Upper lobe of left lung (tissue), 6 donors: ENCODE measurements around the gene DCAF17. TPM values are rescaled to one million over a fixed set of nuclear protein-coding genes. Genes with fewer than 3 reads are reported as not detected.

ENCODE experiments used
- ATAC-seq, 2 donors: fragments of 200-7000 bp; cut with Tn5 transposase; one replicate each; pipeline ENCODE4 v1.9.1; 2022; ENCODE audit warnings: mild to moderate bottlenecking in 2 of 2, moderate library complexity in 2 of 2; ENCODE audit not compliant: low FRiP score in 2 of 2
- DNase-seq, 2 donors: peaks; one replicate each; pipeline ENCODE4 v3.0.0-alpha.2; 2019 to 2020
- H3K27ac ChIP-seq, 4 donors: fragments of 200-600 bp; sonication (generic); one replicate each; pipeline ENCODE4 v1.5.1; 2016 to 2019
- H3K27me3 ChIP-seq, 4 donors: fragments of 200-600 bp; sonication (generic); one replicate each; pipeline ENCODE4 v1.5.1; 2017 to 2019
- H3K36me3 ChIP-seq, 4 donors: fragments of 200-600 bp; sonication (generic); one replicate each; pipeline ENCODE4 v1.5.1; 2016 to 2019
- H3K4me1 ChIP-seq, 4 donors: fragments of 200-600 bp; sonication (generic); one replicate each; pipeline ENCODE4 v1.5.1; 2018 to 2019
- H3K4me3 ChIP-seq, 4 donors: fragments of 200-600 bp; sonication (generic); one replicate each; pipeline ENCODE4 v1.5.1; 2017 to 2019; ENCODE audit warnings: mild to moderate bottlenecking in 2 of 4, moderate library complexity in 1 of 4
- H3K9me3 ChIP-seq, 4 donors: fragments of 200-600 bp; sonication (generic); one replicate each; pipeline ENCODE4 v1.5.1; 2018 to 2019
- CTCF ChIP-seq, 6 experiments: fragments of 450-650 bp in 4 of 6; fragments of 200-600 bp in 2 of 6; sonication (generic) in 2 of 6; IDR thresholded peaks; one replicate each; pipeline ENCODE4 v1.5.1; 2016 to 2019; ENCODE audit warnings: antibody characterized with exemption in 6 of 6
- EP300 ChIP-seq, 4 donors: sonication (generic); formaldehyde crosslinking; IDR thresholded peaks; one replicate each; pipeline ENCODE4 v1.5.1; 2017; ENCODE audit warnings: antibody characterized with exemption in 4 of 4, control low read depth in 2 of 4
- POLR2A ChIP-seq, 4 donors: fragments of 450-650 bp; IDR thresholded peaks; one replicate each; pipeline ENCODE4 v1.5.1; 2016 to 2017; ENCODE audit warnings: antibody characterized with exemption in 4 of 4, mild to moderate bottlenecking in 2 of 4
- POLR2AphosphoS5 ChIP-seq, 2 donors: sonication (generic); formaldehyde crosslinking; IDR thresholded peaks; one replicate each; pipeline ENCODE4 v1.5.1; 2017; ENCODE audit warnings: antibody characterized with exemption in 2 of 2
- WGBS, 2 donors: methylation state at CpG; one replicate each; pipeline ENCODE4 v1.1.5; 2017 to 2018; 5-methylcytosine and 5-hydroxymethylcytosine counted together
- total RNA-seq, 6 donors: library from RNA; depleted of rRNA in 4 of 6; stranded (reverse); fragments of >200 nt in 4 of 6; gene quantifications; one replicate each; pipeline versions ENCODE4 v1.1.0 to v1.2.1, GENCODE V29; 2016 to 2021
- donor health status: DM: no; HTN: no; CAD: no; lungs with moderate emphysema.
- donor health status: DM: no; HTN: yes; CAD: no; lungs with severe emphysema.

DCAF17 gene
- total RNA-seq, 6 donors from 2014 or later: 6.2 to 24.7 (median 11.9) TPM

DNA sequence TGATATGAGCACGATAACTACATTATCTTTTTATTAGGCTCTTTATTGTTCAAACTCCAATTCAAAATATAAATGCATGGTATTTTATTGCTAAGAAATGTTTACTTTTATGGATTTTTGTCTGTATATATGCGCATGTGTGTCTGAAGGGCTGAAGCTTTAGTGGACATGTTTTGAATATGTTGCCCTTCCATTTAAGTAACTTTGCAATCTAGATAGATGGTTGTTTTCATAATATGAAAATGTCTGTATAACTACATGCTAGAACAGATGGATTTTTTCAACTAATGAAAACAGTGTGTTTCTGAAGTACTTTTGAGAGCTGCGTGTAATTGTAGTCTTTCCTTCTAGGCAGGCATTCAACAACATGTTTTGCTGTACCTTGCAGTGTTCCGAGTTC is 18.7 kb downstream of the DCAF17 start:
- Histone ChIP-seq H3K27me3 (no peaks in the 10 kb centered on the region), H3K9me3 (no peaks in the 10 kb centered on the region), H3K4me3 (no peak overlapping the region), H3K27ac (no peak overlapping the region), H3K4me1 (no peaks in the 10 kb centered on the region), H3K36me3 (peaks cover 0 to 63% (median 18%) of the 10 kb centered on the region in 4 donors)
- DNase-seq (no peak), ATAC-seq (no peak)
- WGBS, 2 donors: 94 to 98% methylated on average over 4 of the region's 4 CpGs
- TF ChIP-seq CTCF (IDR thresholded peaks at IDR 0.05) (no peak), POLR2AphosphoS5 (IDR thresholded peaks at IDR 0.05) (no peak), POLR2A (IDR thresholded peaks at IDR 0.05) (no peak), EP300 (IDR thresholded peaks at IDR 0.05) (no peak)

DNA sequence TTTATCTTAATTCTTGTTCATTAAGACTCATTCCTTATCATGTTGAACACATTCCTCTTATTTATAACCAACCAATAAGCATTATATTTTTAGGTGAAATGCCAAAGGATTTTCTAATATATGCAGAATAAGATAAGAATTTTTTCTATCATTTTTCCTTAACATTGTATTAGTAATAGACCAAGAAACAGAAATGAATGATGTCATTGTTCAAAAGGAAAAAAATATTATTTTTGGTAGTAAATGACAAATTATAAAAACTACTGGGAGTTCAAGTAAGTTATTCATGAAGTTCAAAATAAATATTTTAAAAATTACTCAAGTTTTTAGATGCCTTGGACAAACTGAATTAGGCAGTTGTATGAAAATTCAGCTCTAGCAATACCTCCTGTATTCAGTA is 25.5 kb downstream of the DCAF17 start:
- H3K4me3 ChIP-seq: no peak overlapping the region
- no peaks in the 10 kb centered on the region for H3K4me1 ChIP-seq
- TF ChIP-seq POLR2AphosphoS5 (IDR thresholded peaks at IDR 0.05) (no peak), CTCF (IDR thresholded peaks at IDR 0.05) (no peak), POLR2A (IDR thresholded peaks at IDR 0.05) (no peak), EP300 (IDR thresholded peaks at IDR 0.05) (no peak)
- H3K27ac ChIP-seq: no peak overlapping the region
- no peaks in the 10 kb centered on the region for H3K27me3 ChIP-seq
- no peak for DNase-seq
- peaks cover 4 to 23% (median 10%) of the 10 kb centered on the region in 4 donors for H3K36me3 ChIP-seq
- no peaks in the 10 kb centered on the region for H3K9me3 ChIP-seq
- no peak for ATAC-seq

DNA sequence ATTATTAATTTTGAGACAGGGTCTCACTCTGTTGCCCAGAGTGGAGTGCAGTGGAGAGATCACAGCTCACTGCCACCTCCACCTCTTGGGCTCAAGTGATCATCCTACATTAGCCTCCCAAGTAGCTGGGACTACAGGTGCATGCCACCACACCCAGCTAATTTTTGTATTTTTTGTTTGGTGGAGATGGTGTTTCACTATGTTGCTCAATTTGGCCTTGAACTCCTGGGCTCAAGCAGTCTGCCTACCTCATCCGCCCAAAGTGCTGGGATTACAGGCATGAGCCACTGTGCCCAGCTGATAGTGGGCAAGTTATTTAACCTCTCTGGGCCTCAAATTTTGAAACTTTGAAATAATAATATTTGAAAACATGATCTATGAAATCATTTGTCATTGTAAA is 26.5 kb downstream of the DCAF17 start:
- Histone ChIP-seq H3K27ac (no peak overlapping the region), H3K4me1 (no peaks in the 10 kb centered on the region), H3K36me3 (peaks cover 4 to 22% (median 10%) of the 10 kb centered on the region in 4 donors), H3K27me3 (no peaks in the 10 kb centered on the region), H3K9me3 (no peaks in the 10 kb centered on the region), H3K4me3 (no peak overlapping the region)
- TF ChIP-seq CTCF (IDR thresholded peaks at IDR 0.05) (no peak), EP300 (IDR thresholded peaks at IDR 0.05) (no peak), POLR2A (IDR thresholded peaks at IDR 0.05) (no peak), POLR2AphosphoS5 (IDR thresholded peaks at IDR 0.05) (no peak)
- ATAC-seq: no peak
- WGBS, 2 donors: 94% methylated on average over 1 of the region's 1 CpG
- DNase-seq: no peak

GRCh38 chr2:171469176-171469575 is 35.1 kb downstream of the DCAF17 start:
- no peaks in the 10 kb centered on the region for H3K4me1 ChIP-seq
- no peak overlapping the region for H3K27ac ChIP-seq
- no peak for TF ChIP-seq EP300 (IDR thresholded peaks at IDR 0.05)
- no peak for TF ChIP-seq POLR2A (IDR thresholded peaks at IDR 0.05)
- no peak for TF ChIP-seq POLR2AphosphoS5 (IDR thresholded peaks at IDR 0.05)
- no peak for TF ChIP-seq CTCF (IDR thresholded peaks at IDR 0.05)
- 92 to 95% methylated on average over 4 of the region's 4 CpGs for WGBS, 2 donors
- ATAC-seq (no peak), DNase-seq (no peak)
- no peaks in the 10 kb centered on the region for H3K27me3 ChIP-seq
- H3K9me3 ChIP-seq: no peaks in the 10 kb centered on the region
- peaks cover 6 to 32% (median 17%) of the 10 kb centered on the region in 4 donors for H3K36me3 ChIP-seq
- no peak overlapping the region for H3K4me3 ChIP-seq

- DNase-seq (no peak), ATAC-seq (no peak)
- 86 to 89% methylated on average over 5 of the region's 5 CpGs for WGBS, 2 donors
- Histone ChIP-seq H3K9me3 (no peaks in the 10 kb centered on the region), H3K4me3 (no peak overlapping the region), H3K4me1 (no peaks in the 10 kb centered on the region), H3K36me3 (peaks cover 6 to 34% (median 18%) of the 10 kb centered on the region in 4 donors), H3K27me3 (no peaks in the 10 kb centered on the region), H3K27ac (no peak overlapping the region)
- no peak for TF ChIP-seq CTCF (IDR thresholded peaks at IDR 0.05)
- TF ChIP-seq POLR2AphosphoS5 (IDR thresholded peaks at IDR 0.05): no peak
- TF ChIP-seq EP300 (IDR thresholded peaks at IDR 0.05): no peak
- no peak for TF ChIP-seq POLR2A (IDR thresholded peaks at IDR 0.05)
These were observed 36.1 kb downstream of the DCAF17 start for GRCh38 chr2:171470129-171470528.
